ENCODE data around the gene SLC38A7. TPM values are rescaled to one million over a fixed set of nuclear protein-coding genes. Genes with fewer than 3 reads are reported as not detected.
"Not testable (repeated sequence)": the region's sequence is repeated elsewhere in the genome, so short reads cannot be mapped to it uniquely, and the experiment has no call there.

SLC38A7 gene
- total RNA-seq, 1 donor from 2014 or later, result 15.0 TPM

DNA sequence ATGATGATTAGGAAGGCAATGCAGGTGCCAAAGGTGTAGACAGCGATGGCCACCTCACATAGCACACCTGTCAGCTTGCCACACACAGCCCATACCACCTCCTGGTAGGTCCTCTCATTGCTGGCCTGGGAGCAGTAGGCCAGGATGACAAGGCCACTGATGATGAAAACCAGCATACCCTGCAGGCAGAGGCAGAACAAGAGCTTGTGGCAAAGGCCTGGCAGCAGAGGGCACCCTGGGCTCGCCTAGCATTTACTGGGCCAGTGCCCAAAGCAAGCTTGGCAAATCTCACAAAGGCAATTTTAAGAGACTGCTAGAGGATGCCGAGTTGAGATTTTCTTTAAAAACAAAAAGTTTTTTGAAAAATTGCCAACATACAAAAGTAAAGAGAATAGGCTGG, 5.9 kb downstream of the SLC38A7 start:
- DNase-seq (ENCODE audit: low spot score) (peak; percentile 78), ATAC-seq (peak; percentile 90)

DNA sequence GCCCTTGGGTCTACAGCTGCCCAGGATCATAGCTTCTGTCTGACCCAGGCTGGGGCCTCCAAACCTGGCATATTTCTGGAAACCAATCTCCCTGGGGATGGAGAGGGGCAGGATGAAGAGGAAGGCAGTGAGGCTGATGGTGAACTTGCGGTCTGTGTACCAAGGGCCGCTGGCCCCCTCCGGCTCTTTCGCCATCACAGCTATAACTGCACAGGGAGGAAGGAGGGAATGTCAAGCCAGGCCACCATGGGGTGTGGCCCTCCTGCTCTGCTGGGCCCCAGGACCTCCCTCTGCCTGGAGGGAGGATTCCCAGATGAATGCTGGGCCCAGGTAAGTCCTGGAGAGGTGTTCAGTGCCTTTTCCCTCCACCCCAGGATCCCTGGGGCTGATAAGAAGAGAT, 6.3 kb downstream of the SLC38A7 start:
- ATAC-seq (no peak), DNase-seq (ENCODE audit: low spot score) (no peak)

DNA sequence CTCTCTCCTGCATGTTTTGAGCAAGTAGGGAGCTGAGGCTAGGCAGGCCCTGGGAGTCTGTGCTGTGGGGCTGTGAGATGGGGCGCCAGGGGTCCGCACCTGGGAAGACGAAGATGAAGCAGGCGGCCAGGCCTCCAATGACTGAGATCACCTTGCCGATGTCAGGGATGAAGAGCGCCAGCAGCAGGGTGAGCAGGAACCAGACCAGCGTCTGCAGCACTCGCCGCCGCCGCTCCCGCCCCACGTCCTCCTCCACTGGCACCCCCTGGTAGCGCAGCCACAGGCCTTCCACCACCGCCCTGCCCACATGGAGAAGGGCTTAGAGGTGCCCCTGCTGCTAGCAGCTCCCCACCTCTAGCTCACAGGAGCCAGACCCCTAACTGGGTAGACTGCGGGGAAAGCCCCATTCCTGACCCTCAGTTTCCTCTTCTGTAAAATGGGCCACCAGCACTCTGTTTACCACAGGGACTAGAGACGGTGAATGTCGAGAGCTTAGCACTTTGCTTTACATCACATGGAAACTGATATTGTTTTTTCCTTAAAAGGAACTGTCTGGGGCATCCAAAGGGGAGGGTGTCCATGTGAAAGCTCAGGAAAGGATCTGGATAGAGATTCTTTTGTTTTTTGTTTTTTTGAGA, 13.5 kb downstream of the SLC38A7 start:
- no peak for DNase-seq (ENCODE audit: low spot score)
- no peak for ATAC-seq

DNA sequence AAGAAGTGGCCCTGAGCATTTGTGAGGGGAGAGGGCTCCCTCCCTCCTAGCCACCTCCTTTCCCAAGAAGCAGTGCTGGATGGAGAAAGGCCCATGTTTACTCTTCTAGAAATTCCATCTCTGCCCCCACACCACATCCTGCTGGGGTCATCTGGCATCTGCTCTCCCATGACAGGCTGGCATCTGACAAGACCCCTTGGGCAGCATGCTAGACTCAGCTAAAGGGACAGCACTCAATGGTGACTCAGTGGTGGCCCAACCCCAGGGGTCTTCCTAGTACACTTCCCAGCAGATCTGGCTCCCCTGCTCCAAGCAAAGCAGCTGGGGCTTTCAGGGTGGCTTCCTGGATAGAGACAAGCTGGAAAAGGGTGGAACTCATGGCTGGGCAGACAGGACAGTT, 14.4 kb downstream of the SLC38A7 start:
- ATAC-seq (no peak), DNase-seq (ENCODE audit: low spot score) (no peak)

DNA sequence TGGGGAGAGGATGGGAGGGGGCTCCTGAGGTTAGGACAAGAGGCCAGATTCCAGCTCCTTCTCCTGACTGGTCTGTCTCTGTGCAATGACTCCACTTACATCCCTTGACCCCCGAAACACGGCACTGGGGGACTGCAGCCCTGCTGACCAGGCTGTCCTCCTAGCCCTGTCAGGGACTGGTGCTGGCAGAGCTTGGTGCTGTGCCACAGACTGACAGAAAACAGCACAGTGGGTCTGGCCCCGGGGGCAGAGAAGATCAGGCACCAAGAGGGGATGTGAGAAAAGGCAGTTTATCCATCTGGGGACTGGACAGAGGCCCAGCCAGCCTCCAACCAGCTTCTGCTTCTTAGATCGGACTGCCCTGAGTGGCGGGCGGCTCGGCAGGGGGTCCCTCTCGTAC, 19.4 kb downstream of the SLC38A7 start:
- no peak for ATAC-seq
- no peak for DNase-seq (ENCODE audit: low spot score)

DNA sequence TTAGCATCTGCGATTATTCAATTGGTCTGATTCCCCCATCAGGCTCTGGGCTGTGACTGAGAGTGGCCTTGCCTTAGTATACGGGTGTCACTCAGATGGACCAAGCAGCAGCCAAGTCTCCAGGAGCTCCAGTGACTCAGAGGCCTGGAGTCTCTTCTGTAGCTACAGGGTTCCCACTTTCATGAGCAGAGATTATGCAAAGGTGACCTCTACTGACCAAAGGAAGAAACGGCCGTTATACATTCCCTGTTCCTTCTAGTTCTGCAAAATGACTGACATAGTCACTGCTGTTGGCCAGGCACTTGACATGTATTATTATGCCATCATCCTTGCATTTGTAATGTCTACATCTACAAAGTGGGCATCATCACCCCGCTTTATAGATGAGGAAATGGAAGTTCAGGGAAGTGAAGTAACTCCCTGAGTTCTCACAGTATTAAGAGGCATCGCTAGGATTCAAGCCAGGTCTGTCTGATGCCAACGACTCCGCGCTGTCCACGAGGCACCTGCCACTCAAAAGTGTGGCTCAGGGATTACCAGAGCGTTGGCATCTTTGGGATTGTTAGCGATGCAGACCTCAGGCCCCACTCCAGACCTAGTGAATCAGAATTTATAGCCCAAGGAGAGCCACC, 23.3 kb downstream of the SLC38A7 start:
- peak; percentile 92 for ATAC-seq

DNA sequence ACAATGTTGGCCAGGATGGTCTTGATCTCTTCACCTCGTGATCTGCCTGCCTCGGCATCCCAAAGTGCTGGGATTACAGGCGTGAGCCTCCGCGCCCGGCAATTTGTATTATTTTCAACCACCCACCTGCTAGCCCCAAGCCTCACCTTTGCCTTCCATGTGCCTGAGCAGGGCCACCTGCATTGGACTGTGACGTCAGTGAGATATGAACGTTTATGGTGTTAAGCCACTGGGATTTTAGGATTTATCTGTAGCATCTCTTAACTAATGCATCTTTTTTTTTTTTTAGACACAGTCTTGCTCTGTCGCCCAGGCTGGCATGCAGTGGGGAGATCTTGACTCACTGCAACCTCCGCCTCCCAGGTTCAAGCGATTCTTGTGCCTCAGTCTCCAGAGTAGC, 24.7 kb downstream of the SLC38A7 start:
- not testable (repeated sequence) for ATAC-seq; DNase-seq (ENCODE audit: low spot score)

More for the DNA sequence above, 23.3 kb downstream of the SLC38A7 start:
- DNase-seq (ENCODE audit: low spot score), result no peak

DNA sequence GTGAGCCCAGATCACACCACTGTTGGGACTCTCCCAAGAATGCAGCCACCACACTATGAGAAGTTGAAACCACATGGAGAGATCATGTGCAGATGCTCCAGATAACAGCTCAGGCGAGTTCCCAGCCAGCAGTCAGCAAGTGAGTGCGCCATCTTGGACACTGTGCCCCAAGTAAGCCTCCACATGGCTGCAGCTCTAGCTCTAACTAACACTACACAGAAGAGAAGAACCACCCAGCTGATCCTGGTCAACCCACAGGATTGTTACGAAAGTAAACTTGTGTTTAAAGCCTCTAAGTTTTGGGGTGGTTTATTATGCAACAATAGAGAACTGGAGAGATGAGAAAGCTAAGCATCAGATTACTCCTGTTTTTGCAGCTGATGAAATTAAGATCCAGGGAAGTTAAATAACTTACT, 25.8 kb downstream of the SLC38A7 start:
- DNase-seq (ENCODE audit: low spot score), result no peak
- ATAC-seq, result no peak

DNA sequence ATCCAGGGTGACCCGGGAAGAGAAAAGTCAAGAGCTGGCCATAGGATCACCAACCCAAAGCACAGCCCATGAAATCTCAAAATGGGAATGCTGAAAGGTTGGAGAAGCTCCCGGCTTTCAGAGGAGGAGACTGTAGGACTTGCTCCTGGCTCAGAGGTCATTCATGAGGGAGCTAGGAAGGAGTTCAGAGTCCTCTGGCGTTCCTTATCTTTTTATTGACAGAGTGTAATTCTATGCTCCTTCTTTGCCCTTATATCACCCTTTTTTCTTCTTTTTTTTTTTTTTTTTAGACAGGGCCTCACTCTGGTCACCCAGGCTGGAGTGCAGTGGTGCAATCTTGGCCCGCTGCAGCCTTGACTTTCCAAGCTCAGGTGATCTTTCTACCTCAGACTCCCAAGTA, 27.7 kb downstream of the SLC38A7 start:
- DNase-seq (ENCODE audit: low spot score) (no peak), ATAC-seq (no peak)

DNA sequence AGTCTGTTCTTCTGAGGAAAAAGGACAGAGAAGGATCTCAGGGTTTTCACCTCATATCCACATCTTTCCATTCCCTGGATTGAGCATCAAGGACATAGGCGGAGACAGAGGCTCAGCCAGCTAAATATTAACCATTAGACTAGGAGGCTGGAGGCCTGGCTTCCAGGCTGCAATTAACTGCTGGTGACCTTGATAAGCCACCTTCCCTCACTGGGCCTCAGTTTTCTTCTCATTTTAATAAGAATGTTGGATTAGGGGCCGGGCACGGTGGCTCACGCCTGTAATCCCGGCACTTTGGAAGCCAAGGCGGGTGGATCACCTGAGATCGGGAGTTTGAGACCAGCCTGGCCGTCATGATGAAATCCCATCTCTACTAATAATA, 29.4 kb downstream of the SLC38A7 start:
- DNase-seq (ENCODE audit: low spot score) (no peak), ATAC-seq (peak; percentile 41)

DNA sequence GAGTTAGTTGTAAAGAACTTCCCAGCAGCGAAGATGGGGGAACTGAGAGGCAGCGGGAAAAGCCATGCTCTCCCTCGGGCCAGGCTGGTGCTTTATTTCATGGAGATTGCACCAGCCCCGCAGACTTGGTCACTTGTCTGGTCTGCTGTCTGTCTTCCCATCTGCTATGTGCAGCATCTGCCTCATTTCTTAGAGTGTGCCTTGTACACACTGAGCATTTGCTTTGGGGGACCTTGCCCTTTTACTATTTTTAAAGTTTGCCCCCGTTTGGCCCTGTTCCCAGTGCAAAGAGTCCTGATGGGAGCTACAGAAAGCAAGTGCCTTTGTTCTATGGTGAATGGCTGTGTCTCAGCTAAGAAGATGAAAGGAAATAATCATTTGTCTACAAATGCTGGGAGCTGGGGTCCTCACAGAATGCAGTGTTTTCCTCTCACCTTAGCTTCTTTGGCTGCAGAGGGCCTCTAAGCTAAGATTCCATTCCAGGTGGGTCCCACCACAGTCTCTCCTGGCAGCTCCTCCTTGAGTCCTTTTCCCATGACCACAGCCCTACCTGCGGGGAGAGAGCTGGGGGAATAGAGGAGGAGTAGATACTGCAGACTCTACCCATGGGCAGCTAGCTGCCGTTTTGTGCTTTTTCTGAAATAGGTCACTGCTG, 29.9 kb downstream of the SLC38A7 start:
- no peak for DNase-seq (ENCODE audit: low spot score)
- ATAC-seq, result no peak

DNA sequence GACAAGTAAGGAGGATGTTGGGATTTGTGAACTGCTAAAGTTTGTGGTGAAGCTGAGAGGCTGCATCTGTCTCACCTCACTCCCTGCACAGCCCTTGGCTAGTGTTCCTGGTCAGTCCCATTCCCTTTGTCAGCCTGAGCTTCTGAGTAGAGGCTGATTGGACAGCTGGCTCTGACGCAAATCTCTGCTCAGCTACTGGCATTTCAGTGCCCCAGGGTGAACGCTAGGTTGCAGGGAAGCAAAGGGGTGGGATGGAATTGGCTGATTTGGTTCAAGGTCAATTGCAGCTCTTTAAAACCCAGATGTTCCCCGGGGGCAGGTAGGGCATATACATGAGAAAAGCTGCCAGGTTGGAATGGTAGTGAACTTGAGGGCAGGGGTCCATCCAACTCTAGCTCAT, 31.8 kb downstream of the SLC38A7 start:
- DNase-seq (ENCODE audit: low spot score) (no peak), ATAC-seq (no peak)

DNA sequence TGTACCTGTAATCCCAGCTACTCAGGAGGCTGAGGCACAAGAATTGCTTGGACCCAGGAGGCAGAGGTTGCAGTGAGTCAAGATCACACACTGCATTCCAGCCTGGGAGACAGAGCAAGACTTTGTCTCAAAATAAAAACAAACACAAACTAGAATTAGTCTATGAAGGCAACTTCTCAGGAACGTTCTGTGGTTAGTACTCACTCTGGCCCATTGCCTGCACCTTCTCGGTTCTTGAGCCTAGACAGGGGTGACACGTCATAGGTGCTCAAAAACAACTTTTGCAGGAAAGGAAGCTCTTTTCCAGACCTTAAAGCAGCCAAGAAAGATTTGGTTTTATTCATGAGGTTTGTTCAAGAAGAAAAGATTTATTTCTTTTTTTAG, 32.6 kb downstream of the SLC38A7 start:
- ATAC-seq, result no peak
- DNase-seq (ENCODE audit: low spot score), result no peak

DNA sequence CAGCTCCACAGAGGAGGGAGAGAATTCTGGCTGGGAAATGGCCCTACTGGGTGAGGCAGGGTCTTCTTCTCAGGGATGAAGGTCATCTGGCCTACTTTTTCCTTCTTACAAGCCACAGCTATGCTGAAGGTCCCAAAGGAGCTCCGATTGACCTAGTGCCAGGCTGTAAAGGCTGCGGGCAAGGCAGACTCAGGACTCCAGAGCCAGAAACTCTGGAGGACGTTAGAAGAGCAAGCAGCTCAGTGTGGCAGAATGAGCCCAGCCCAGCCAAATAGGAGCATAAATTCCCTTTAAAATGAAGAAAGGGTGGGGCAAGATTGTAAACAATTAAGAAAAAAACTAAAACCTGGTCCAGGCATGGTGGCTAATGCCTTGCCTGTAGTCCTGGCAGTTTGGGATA, 34.9 kb downstream of the SLC38A7 start:
- ATAC-seq, result no peak
- no peak for DNase-seq (ENCODE audit: low spot score)

DNA sequence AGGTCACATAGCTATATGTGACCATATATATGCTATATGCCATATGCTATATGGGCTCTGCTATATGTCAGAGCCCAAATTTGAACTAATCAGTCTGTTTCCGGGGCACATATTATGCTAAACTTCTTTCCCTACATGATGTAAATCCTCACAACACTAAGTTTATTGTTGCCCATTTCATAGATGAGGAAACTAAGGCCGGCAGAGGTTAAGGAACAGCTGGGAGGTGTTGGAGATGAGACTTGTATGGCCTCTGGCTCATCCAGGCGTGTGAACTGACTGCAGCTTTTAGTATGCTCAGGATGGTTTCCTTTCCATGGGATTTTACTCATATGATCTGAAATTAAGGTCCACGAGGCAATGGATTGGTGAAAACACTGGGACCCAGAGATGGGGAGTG, 37.5 kb downstream of the SLC38A7 start:
- DNase-seq (ENCODE audit: low spot score), result no peak
- no peak for ATAC-seq

DNA sequence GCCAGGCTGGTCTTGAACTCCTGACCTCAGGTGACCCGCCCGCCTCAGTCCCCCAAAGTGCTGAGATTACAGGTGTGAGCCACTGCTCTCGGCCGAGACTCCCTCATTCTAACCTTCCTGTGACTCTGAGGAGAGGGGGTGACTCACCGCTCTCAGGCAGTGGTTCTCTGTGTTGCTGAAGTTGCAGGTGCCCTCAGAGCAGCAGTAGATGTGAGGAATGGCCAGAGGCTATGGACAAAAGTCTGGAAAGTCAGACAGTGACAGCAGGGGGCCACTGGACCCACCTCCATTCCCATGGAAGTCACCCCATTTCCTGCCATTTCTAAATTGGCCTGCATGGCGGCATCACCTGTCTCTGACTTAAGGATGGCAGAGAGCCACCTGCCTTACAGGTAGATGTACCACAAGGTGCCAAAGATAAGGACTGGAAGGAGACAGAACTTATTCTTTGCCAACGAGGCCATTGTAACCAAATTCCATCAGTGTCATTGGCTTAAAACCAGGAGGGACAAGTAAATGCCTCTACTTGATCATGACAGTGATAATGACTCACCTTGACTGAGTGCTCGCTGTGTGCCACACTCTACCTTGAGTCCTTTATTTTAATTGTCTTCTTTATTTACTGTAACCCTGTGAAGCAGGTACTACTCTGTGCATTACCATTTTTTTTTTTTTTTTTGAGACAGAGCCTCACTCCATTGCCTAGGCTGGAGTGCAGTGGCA, 39.6 kb downstream of the SLC38A7 start:
- DNase-seq (ENCODE audit: low spot score) (no peak), ATAC-seq (no peak)

DNA sequence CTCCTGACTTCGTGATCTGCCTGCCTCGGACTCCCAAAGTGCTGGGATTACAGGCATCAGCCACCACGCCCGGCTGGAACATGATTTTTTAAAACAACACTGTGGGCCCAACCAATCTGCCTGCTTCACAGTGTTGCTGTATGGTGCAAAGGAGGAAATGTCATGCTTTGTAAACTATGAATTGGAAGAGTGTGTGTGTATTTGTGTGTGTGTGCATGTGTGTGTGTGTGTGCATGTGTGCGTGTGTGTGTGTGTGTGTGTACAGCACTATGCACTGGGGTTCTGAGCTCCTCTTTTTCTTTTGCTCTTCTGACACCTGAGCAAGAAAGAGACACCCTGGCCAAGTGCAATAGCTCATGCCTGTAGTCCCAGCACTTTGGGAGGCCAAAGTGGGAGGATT, 40.5 kb downstream of the SLC38A7 start:
- no peak for ATAC-seq
- no peak for DNase-seq (ENCODE audit: low spot score)

DNA sequence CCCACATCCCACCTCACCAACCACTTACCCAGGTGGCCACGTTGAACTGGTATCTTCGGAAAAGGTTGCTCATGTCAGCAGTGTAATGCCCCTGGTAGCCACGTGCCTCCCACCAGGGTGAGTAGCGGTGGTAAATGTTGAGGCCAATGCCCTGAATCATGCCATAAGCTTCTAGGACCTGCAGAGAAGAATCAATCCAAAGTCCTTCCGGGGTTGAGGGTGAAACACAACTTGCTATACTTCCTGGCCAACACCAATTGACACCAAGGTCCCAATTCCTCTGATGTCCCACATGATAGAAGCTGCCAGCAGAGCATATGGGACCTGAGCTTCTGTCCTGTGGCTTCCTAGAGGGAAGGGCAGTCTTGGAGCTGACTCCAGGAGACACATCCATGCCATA, 43.6 kb downstream of the SLC38A7 start:
- ATAC-seq (no peak), DNase-seq (ENCODE audit: low spot score) (no peak)

DNA sequence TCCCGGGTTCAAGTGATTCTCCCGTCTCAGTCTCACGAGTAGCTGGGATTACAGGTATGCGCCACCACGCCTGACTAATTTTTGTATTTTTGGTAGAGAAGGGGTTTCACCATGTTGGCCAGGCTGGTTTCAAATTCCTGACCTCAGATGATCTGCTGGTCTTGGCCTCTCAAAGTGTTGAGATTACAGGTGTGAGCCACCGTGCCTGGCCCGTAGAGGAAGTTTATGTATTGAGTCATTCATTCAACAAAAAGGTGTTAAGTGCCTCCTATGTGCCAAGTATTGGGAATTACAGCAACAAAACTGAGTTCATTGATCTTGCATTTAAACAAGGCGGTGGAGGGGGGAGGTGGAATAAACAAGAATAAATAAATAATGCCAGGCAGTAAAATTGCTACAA, 44.7 kb downstream of the SLC38A7 start:
- no peak for DNase-seq (ENCODE audit: low spot score)
- no peak for ATAC-seq

DNA sequence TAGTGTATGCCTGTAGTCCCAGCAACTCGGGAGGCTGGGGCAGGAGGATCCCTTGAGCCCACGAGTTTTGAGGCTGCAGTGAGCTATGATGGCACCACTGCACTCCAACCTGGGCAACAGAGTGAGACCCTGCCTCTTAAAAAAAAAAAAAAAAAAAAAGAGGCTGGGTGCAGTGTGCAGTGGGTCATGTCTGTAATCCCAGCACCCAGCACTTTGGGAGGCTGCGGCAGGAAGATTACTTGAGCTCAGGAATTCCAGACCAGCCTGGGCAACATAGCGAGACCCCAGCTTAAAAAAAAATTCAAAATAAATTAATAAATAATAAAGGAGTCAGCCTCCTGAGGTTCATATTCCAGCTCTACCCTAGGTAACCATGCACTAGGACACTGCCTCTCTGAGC, 45.3 kb downstream of the SLC38A7 start:
- DNase-seq (ENCODE audit: low spot score) (no peak), ATAC-seq (no peak)

DNA sequence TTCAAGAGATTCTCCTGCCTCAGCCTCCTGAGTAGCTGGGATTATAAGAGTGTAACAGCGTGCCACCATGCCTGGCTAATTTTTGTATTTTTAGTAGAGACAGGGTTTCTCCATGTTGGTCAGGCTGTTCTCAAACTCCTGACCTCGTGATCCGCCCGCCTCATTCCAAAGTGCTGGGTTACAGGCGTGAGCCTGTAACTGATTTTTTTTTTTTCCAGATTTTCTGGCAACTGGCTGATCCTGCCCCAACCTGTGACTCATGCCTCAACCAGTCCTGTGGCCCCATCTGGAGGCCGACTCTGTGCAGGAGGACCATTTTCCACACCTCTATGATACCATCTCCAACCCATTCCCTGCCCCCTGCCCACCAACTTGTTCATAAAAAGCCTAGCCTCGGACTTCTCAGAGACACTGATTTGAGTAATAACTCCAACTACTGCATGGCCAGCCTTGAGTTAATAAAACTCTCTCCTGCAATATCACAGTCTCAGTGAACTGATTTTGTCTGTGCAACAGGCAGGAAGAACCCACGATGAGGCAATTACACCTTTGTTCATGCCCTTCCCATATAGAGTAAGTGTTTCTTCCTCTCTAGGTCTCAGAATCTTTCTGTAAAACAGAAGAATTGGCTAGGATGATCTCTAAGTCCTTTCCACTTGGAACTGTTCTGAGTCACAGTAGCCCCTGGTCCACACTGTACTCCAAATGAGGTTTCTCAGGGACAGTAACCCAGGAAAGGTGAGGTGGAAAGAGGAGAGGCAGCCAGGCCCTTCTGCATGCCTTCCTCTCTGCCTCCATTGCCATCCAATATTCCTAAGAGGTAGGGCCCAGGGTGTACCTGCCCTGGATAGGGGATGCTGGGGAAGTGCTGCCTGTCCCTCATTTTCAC, 46.2 kb downstream of the SLC38A7 start:
- DNase-seq (ENCODE audit: low spot score) (peak; percentile 77), ATAC-seq (peak; percentile 95)
